Stomach (tissue), 4 donors: ENCODE measurements around the gene CCDC141.
"Not testable (repeated sequence)": the region's sequence is repeated elsewhere in the genome, so short reads cannot be mapped to it uniquely, and the experiment has no call there.

Source experiments
- CTCF ChIP-seq, 7 experiments: fragments of 450-650 bp in 4 of 7; fragments of 200-600 bp in 3 of 7; sonication (generic) in 3 of 7; IDR thresholded peaks; one replicate each; pipeline ENCODE4 v1.5.1; 2016 to 2019; ENCODE audit warnings: antibody characterized with exemption in 7 of 7, control low read depth in 2 of 7, mild to moderate bottlenecking in 1 of 7
- EP300 ChIP-seq: sonication (generic); formaldehyde crosslinking; IDR thresholded peaks from one replicate; pipeline ENCODE4 v1.6.1; 2017; ENCODE audit warnings: antibody characterized with exemption
- POLR2AphosphoS5 ChIP-seq, 3 donors: sonication (generic); formaldehyde crosslinking; IDR thresholded peaks; one replicate each; pipeline ENCODE4 v1.6.1; 2016; ENCODE audit warnings: antibody characterized with exemption in 3 of 3

GRCh38 chr2:179092912-179093311, 43.0 kb upstream of the CCDC141 start:
- not testable (repeated sequence) for TF ChIP-seq CTCF (IDR thresholded peaks at IDR 0.05); POLR2AphosphoS5 (IDR thresholded peaks at IDR 0.05); EP300
